GM19351 (cell line): ENCODE measurements around the gene SPINT3.

Source experiments
- ATAC-seq: cut with Tn5 transposase; IDR thresholded peaks from one replicate; pipeline ENCODE4 v1.9.1; 2021; ENCODE audit warnings: mild to moderate bottlenecking, moderate library complexity; ENCODE audit not compliant: unreplicated experiment

Gene SPINT3, protein sequence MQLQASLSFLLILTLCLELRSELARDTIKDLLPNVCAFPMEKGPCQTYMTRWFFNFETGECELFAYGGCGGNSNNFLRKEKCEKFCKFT

DNA sequence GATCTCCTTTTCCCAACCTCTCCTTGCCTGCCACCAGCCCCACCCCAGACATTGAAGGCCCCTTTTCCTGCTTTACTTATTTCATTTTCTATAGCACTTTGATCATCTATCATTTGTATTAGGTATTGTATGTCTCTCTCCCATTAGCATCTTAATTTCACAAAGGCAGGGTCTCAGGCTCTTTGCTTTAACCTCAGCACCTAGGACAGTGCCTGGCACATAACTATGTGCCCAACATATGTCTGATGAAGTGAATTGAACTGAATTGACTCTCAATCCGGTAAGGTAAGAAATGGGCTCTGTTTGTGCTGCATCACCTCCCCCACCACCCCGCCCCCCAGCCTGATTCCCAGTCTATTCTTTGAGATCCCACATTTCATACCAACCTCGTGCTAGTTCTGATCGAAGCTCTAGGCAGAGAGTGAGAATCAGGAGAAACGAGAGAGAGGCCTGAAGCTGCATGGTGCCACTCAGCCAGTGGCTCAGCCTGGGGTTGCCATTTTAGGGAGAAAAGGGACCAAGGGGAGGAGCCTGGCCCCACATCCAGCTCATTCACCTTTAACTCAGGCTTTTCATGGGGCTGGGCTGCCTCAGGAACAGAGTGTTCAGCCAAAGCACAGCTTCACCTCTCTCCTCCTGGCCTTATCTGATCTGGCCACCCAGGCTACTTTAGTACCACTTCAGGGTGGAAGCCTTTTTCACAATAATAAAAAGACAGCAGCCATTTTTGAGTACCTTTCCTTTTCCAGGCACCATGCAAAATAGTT, at the start of gene SPINT3:
Gene SPINT3, minus strand, starts transcription at position 476 of the 767 bp plus-strand sequence. Its CDS starts 14 bp downstream, at position 462.
- ATAC-seq, result no peak

DNA sequence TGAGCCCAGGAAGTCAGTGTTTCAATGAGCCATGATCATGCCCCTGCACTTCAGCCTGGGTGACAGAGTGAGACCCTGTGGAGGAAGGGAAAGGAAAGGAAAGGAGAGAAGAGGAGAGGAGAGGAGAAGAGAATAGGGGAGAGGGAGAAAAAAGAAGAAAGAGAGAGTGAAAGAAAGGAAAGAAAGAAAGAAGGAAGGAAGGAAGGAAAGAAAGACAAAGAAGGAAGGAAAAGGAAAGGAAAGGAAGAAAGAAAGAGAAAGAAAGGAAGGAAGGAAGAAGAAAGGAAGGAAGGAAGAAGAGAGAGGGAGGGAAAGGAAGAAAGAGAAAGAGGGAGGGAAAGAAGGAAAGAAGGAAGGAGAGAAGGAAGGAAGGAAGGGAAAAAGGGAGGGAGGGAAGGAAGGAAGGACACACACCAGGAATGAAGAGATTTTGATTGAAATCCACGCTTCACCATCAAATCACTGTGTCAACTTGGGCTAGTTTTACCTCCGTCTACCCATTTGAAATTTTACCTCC, 49.4 kb upstream of the SPINT3 start:
- no peak for ATAC-seq

DNA sequence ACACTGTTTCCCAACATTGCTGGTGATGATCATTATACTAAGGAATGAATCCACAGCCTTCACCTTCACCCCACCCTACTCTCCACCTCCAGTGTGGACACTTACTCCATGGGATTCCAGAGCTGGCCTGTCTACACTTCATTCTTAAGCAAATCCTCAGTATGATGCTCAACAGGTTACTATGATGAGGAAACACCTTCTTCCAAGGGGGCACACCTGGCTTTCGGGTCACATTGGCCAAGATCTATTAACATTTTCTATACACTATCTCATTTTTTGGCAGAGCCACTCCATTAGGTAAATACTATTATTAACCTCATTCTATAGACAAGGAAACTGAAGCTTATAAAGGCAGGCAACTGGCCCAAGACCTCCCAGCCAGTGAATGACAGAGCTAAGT, 39.8 kb upstream of the SPINT3 start:
- ATAC-seq, result no peak

DNA sequence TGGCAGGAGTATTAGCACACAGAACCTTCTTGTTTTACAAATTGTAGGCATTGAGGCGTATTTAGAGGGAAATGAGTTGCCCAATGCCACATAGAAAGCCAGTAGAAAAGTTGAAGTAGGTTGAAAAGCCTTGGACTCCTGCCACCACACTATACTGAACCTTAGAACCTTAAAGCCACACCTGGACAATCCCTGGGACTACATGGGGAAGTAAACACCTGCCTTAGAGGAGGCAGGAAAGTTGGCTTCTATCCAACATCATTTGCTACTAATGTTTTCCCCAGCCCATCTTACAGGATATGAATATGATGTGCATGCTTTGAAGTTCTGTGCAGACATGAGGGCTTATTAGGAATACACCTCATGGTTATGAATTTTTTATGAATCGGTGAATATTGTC, 37.0 kb upstream of the SPINT3 start:
- ATAC-seq, result no peak

DNA sequence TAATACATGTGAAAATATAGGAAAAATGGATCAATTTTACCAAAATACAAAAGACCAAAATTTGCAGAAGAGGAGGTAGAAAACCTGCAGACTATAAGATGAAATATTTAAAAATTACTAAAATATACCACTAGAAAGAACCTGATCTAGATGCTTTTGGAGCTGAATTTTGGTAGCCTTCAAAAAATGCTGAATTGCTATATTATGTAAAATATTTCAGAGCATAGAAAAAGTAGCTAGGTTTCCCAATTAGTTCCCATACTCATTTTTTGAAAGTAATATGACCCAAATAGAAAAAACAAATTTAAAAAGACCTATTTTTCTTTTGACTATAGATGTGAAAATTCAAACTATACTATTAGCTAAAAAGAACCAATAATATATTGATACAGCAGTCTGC, 35.3 kb upstream of the SPINT3 start:
- no peak for ATAC-seq

DNA sequence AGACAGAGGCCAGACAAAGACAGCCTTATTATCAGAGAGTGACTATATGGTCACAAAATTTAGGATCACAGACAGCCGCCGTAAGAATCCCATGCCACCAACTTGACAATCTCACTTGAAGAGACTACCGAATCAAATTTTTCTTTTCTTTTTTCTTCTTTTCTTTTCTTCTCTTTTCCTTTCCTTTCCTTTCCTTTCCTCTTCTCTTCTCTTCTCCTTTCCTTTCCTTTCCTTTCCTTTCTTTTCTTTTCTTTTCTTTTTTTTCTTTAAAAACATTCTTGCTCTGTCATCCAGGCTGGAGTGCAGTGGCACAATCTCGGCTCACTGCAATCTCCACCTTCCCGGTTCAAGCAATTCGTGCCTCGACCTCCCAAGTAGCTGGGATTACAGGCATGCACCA, 33.0 kb upstream of the SPINT3 start:
- no peak for ATAC-seq

DNA sequence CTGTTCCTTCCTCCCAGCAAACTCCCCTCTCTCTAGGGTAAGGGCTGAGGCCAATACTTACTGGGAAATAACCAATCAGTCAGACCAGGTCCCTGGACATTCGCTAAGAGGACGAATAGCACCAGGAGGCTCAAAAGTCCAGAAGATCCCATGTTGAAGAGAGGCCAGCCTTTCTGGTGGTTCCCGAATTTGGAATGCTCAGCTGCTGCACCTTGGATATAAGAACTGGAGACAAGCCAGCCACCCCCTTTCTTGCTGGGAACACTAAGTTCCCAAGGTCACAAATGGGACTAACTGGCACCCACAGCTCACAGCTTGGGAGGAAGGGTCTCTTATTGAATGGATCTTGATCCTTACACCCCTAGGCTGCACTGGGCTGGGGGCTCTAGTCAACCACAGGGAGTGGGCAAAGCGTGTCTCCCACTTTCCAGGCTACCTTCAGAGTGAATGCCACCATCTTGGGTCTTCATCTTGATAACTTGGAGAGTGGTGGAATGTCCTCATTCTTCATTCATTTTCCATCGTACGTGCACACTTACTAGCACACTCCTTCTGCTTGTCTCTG, 31.9 kb upstream of the SPINT3 start, which contains the start of gene EPPIN:
Gene EPPIN, minus strand, starts transcription at position 196 of the 565 bp plus-strand sequence. Its CDS starts 44 bp downstream, at position 152.
- ATAC-seq, result no peak

DNA sequence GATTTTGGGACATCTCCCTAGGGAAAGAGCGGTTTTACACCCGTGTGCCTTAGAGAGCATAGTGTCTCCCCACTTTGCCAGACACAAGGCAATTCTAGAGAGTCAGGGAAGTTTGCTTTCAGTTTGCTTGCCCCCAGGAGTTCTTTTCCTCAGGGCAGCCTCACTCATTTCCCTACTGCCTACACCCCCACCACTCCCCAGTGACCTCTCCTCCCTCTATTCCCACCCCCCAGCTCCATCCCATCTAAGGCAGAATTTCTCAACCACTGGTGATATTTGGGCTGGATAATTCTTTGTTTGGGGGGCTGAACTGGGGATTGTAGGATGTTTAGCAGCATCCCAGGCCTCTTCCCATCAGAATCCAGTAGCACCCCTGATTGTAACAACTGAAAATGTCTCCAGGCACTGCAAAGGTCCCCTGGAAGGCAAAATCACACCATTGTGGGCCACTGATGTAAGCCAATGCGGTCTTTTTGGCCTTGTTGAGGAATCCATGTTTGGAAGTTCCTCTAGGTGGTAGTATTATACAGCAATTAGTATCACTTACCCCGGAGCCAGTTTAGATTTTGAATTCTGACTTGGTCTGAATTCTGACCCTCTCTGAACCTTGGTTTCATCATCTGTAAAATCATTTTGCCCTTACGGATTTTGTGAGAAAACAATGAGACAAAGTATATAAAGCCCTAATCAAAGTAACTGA, 30.5 kb upstream of the SPINT3 start:
- ATAC-seq, result no peak

DNA sequence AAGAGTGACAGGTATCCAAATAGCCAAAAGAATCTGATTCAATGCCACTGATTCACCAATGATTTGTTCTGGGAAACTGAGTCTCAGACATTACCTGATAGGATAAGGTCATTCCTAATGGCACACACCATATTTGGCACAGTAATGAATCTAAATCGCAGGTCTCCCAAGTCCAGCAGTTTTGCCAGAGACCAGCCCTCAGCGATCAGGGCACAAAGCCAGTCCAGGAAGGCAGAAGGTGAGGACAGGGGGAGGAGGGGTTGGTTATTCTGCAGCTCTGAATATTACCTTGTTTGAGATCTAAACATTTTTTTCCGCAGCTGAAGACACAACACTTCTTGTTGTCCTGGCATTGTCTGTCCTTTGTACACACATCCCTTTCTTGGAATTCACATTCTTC, 29.9 kb upstream of the SPINT3 start:
- no peak for ATAC-seq

DNA sequence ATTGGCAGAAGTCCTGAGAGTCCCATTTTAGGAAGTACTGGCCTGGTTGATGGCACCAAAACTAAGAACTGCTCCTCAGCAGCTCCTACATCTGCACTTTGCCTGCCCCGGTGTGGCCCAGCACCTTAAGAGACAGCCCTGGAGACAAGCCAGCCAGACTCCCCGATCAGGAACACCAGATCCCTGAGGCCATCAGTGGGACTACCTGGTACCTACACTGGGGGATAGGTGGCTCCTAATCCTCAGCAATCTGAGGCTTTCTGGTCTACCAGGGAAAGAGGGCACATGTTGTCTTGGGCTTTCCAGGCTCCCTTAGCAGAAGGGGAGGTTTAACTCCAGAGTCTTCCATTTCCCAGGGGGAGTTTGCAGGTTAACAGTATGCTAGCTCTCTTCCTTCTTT, 24.0 kb upstream of the SPINT3 start, which contains the start of gene WFDC6:
Gene WFDC6, minus strand, starts transcription at position 101 of the 400 bp plus-strand sequence. Its CDS starts 75 bp downstream, at position 26.
- no peak for ATAC-seq

DNA sequence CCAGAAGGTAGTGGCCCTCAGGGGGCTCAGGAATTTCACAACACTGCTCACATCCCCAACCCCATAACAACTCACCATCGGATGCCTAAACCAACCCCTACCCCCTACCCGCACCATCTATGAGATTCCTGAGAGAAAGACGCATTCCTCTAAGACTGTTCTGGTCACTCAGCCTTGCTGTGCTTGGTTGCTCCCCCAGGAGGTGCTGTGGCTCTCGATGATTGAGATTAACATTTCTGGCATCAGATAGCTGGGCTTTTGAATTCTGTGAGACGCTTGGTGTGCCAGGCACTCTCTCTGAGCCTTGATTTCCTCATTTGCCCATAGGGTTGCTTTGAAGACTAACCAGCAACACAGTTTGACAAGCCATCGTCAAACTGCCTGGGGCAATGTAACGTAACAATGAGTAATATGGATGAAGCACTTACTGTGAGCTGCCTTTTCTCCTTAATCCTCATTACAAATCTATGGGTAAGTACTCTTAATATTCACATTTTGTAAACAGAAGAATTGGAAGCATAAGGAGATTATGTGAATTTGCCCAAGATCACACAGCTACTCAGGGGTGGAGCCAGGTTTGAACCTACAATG, 22.9 kb upstream of the SPINT3 start:
- no peak for ATAC-seq

DNA sequence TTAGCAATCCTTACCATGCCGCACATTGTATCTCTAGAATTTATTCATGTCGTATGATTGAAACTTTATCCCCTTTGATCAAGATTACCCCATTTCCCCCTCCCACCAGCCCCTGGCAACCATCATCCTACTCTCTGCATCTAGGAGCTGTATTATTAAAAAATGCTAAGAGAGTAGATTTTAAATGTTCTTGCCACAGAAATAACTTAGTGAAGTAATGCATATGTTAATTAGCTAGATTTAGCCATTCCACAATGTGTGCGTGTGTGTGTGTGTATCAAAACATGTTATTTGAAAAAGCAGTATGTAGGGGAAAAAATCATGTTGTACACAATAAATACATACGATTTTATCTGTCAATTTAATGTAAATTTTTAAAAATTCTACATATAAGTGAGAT, 11.9 kb upstream of the SPINT3 start:
- ATAC-seq, result no peak

DNA sequence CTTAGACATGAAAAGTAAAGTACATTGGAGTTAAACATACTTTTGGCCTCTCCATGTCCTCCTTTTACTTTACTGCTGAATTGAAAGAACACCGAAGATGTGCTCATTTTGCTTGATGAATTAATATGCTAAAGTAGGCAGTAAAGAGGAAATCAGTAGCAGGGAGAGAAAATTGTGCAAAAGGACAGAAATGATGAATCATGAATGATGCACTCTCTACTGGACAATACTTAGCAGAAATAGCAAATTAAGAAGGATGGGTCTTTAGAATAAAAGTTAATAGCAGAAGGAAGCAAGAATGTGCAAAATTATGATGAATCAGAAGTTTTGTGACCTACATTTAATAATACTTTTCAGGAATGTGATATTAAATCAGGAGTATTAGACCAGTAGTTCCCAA, 8.4 kb upstream of the SPINT3 start:
- ATAC-seq, result no peak

DNA sequence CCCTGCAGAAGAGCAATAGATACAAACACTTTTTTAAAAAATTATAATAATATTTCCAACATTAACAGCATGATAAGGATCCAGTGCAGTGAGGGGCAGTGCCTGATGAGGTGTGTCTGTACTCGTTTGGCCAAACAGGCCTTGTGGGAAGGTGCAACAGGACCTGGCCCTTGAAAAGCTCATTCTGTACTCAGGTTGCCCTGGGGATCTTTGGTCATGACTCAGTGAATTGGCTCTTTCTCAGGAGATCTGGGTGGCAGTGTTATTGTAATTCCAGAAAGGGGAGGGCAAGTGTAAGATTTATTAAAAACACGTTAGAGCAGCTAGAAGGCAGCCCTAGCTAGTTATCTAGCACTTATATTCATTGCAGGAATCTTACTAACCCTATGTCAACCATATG, 2.9 kb upstream of the SPINT3 start:
- no peak for ATAC-seq

DNA sequence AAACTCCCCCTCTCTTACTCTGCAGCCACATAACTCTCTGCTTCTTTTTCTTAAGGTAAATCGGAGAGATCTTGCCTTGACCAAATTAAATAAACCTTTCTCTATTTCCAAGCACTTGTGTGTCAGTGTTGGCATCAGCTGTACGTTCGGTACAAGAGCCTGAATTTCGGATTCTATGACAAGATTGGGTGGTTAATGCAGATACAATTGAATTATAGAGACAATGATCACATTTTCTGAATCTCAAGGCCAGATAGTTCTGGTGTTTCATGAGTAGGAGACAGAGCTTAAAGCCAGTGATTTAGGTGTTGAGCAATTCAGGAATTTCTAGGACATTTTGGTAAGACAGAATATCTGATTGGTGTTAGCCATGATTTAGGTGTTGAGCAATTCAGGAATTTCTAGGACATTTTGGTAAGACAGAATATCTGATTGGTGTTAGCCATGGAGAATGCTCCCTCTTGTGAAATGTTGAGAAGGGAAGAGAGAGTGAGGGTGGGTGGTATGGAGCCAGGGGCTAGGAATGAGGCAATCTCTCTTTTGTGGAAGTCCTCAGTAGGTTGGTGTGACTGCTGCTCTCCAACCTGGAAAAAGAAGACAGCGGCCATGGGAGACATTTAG, 5.1 kb downstream of the SPINT3 start:
- ATAC-seq, result no peak

DNA sequence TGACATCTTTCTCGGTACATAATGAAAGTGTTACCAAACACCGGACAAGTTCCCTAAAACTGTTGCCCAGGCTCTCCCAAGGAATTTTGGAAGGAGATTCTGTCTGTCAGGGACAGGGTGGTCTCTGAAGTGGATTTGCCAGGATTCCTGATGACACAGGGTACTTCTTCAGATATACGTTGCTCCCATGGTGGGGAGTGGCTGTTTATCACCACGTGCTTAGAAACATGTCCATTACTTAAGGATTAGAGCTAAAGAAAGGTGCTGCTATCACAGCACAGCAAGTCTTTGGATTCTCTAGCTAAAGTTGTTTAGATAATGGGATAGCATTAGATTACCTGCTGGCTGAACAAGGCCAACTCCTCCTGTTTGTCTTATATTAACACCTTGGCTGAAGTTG, 6.3 kb downstream of the SPINT3 start:
- no peak for ATAC-seq

DNA sequence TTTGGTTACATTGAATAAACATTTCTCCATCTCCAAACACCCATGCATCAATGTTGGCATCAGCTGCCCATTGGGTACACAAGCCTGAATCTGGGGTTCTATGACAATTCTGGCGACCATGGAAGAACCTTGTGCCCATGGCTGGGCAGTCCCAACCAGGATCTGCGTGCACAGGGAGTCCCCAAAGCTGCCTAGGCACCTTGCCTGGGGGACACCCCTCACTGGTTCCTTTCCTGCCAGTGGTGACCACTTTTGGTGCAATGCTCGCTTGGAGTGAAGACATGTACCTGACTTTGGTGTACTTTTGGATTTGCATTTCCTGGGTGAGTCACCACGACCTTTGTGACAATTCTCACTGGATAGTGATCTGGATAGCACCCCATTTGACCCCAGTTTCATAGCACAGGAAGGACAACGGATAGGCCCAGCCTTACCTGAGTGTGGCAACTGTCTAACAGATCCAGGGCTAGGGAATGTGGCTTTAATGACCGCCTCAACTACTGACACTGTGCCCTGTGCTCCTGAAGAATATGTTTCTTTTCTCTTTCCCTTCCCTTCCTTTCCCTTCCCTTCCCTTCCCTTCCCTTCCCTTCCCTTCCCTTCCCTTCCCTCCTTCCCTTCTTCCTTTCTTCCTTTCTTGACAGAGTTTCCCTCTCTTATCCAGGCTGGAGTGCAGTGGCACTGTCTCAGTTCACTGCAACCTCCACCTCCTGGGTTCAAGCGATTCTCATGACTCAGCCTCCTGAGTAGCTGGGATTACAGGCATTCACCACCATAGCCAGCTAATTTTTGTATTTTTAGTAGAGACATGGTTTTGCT, 7.1 kb downstream of the SPINT3 start:
- no peak for ATAC-seq

DNA sequence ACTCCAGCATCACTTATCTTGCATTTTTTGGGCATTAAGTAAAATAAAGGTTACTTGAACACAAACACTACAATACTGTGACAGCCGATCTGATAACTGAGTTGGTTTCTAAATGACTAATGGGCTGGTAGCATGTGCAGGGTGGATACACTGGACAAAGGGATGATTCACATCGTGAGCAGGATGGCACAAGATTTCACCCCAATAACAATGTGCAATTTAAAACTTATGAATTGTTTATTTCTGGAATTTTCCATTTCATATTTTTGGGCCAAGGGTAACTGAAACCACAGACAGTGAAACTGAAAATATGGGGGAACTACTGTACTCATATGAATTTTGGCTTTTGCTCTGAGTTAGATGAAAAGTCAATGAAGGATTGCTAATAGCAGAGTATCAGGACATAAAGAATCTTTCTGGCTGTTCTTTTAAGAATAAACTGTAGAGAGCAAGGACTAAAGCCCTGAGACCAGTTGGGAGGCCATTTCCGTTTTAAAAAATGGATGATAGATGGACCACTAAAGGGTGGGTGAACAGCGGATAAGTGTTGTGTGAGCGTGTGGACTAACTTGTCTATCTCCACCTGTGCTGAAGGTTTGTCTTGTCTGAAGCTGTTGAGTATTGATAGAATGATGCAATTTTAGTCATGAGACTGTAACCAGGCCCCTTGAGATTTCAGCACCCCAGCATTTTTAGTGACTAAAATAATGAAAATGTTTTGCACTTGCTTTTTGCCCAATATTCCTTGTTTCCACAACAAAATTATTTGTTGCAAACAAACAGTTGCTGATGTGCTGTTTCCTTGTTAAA, 8.2 kb downstream of the SPINT3 start:
- peak; percentile 50 for ATAC-seq

DNA sequence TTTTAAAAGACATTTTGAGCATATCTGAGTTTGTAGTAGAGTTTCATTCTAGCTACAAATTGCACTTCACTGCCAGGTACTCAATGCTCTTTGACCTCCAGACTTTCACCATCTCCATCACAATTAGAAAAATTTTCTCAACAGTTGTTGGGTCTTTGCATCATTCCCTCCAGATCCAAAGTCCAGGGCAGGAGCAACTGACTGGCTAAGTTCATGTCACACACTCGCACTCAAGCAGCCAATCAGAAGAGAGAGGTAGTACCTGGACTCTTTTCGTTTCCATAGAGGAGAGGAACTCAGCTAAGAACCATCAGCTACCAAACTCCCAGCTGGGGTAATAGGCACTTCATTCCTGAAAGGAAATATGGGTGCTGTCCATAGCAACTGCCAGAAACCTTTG, 9.0 kb downstream of the SPINT3 start:
- ATAC-seq, result no peak
